ENCODE measurements around the gene LDB2.

The LDB2 gene

DNA sequence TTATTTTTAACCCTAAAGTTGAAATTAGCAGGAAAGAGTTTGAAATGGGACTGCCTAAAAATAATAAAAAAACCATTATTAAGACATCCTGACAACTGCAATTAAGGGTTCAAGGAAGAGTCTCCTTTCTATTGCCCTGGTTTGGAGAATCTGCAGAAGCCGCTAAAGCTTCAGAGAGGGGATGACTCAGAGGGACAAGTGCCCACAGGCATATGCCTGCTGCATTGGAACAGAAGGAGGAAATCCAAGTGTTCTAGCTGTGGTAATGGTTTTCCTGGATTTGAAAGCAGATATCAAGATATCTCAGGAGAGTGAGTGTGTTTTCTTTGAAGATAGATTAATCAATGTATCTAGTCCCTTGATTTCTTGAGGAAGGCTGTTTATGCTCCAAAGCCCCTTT lies 437.1 kb downstream of the LDB2 start:
- Histone ChIP-seq H3K9me3 (ENCODE audit: control insufficient read depth in 2 of 2, low read length in 2 of 2) (peaks cover 0 to 3% of the 10 kb centered on the region in 2 donors), H3K4me1 (ENCODE audit: control insufficient read depth, insufficient read depth, low read length) (no peaks in the 10 kb centered on the region), H3K4me3 (ENCODE audit: low read length in 2 of 2) (no peak overlapping the region), H3K27me3 (ENCODE audit: control insufficient read depth in 1 of 2, insufficient read depth in 2 of 2, low read length in 2 of 2) (no peaks in the 10 kb centered on the region), H3K36me3 (ENCODE audit: control insufficient read depth in 2 of 2, insufficient read depth in 2 of 2, low read length in 2 of 2) (no peaks in the 10 kb centered on the region), H3K9ac (ENCODE audit: low read length in 2 of 2) (no peak overlapping the region), H3K27ac (ENCODE audit: low read length) (no peak overlapping the region)

DNA sequence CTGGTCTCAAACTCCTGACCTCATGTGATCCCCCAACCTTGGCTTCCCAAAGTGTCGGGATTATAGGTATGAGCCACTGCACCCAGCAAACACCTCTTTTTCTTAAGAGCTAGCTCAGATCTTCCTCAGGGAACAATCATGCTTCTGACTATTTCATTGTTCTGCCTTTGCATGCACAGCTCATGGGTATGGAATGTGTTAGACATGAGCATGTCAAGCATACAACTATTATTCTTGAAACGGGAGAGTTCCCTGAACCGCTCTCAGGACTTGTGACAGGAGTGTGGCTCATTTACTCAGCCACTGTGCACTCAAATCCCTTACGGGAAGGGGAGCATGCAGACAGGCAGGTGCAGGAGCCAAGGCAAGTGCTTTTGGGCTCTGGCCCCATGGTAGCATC lies 440.5 kb downstream of the LDB2 start:
- no peak overlapping the region for H3K9ac ChIP-seq (ENCODE audit: low read length in 2 of 2)
- H3K4me3 ChIP-seq (ENCODE audit: low read length in 2 of 2): no peak overlapping the region
- no peaks in the 10 kb centered on the region for H3K4me1 ChIP-seq (ENCODE audit: control insufficient read depth, insufficient read depth, low read length)
- no peaks in the 10 kb centered on the region for H3K27me3 ChIP-seq (ENCODE audit: control insufficient read depth in 1 of 2, insufficient read depth in 2 of 2, low read length in 2 of 2)
- no peak overlapping the region for H3K27ac ChIP-seq (ENCODE audit: low read length)
- peaks cover 0 to 3% of the 10 kb centered on the region in 2 donors for H3K9me3 ChIP-seq (ENCODE audit: control insufficient read depth in 2 of 2, low read length in 2 of 2)
- H3K36me3 ChIP-seq (ENCODE audit: control insufficient read depth in 2 of 2, insufficient read depth in 2 of 2, low read length in 2 of 2): no peaks in the 10 kb centered on the region
